ENCODE measurements around the gene CDH4.

The CDH4 gene

GRCh38 chr20:61567204-61567603, 315.1 kb downstream of the CDH4 start:
- no peak for DNase-seq

GRCh38 chr20:61569825-61570224, 317.8 kb downstream of the CDH4 start:
- no peak for DNase-seq

- no peak for DNase-seq
Measured at GRCh38 chr20:61570646-61571195, 318.7 kb downstream of the CDH4 start.

- no peak for DNase-seq
Measured at GRCh38 chr20:61571221-61571620, 319.2 kb downstream of the CDH4 start.

- DNase-seq, result no peak
Measured at GRCh38 chr20:61571916-61572711, 320.1 kb downstream of the CDH4 start.

GRCh38 chr20:61572789-61573188, 320.7 kb downstream of the CDH4 start:
- no peak for DNase-seq

- no peak for DNase-seq
Measured at GRCh38 chr20:61573415-61574305, 321.6 kb downstream of the CDH4 start.

- DNase-seq, result peak; percentile 9
Measured at GRCh38 chr20:61575151-61575937, 323.3 kb downstream of the CDH4 start.

GRCh38 chr20:61576372-61576771, 324.3 kb downstream of the CDH4 start:
- DNase-seq, result no peak

- DNase-seq, result no peak
Measured at GRCh38 chr20:61577065-61577464, 325.0 kb downstream of the CDH4 start.

- DNase-seq, result no peak
Measured at GRCh38 chr20:61579908-61580307, 327.8 kb downstream of the CDH4 start.

- no peak for DNase-seq
Measured at GRCh38 chr20:61580958-61581824, 329.1 kb downstream of the CDH4 start.

- DNase-seq, result no peak
Measured at GRCh38 chr20:61581825-61582188, 329.7 kb downstream of the CDH4 start.

- no peak for DNase-seq
Measured at GRCh38 chr20:61582196-61582923, 330.3 kb downstream of the CDH4 start.

GRCh38 chr20:61583356-61583755, 331.3 kb downstream of the CDH4 start:
- no peak for DNase-seq

- no peak for DNase-seq
Measured at GRCh38 chr20:61584851-61585250, 332.8 kb downstream of the CDH4 start.

GRCh38 chr20:61585764-61586163, 333.7 kb downstream of the CDH4 start:
- no peak for DNase-seq

- no peak for DNase-seq
Measured at GRCh38 chr20:61587036-61587435, 335.0 kb downstream of the CDH4 start.

- no peak for DNase-seq
Measured at GRCh38 chr20:61587681-61588289, 335.7 kb downstream of the CDH4 start.
